DND-41 (cell line): ENCODE results near the gene RPL29.

Source experiments
- ATAC-seq: fragments of 200-7000 bp; cut with Tn5 transposase; 3 replicates; pipeline ENCODE4 v1.9.1; 2021; ENCODE audit warnings: low read depth; ENCODE audit not compliant: insufficient read depth
- DNase-seq: peaks from one replicate; pipeline ENCODE4 v3.0.0-alpha.2; 2020
- H2AFZ ChIP-seq: 2 replicates; pipeline ENCODE4 v1.6.0; 2012; ENCODE audit warnings: low read depth, low read length
- H3K27ac ChIP-seq: 2 replicates; pipeline ENCODE4 v1.5.1; 2012; ENCODE audit warnings: low read length, inconsistent platforms
- H3K27me3 ChIP-seq: fragments of 200-600 bp; sonication (generic); 2 replicates; pipeline ENCODE4 v1.6.0; 2012; ENCODE audit warnings: low read length, mild to moderate bottlenecking, inconsistent platforms; ENCODE audit not compliant: insufficient read depth, poor library complexity
- H3K36me3 ChIP-seq: 2 replicates; pipeline ENCODE4 v1.5.1; 2012; ENCODE audit warnings: low read length, inconsistent platforms; ENCODE audit not compliant: insufficient read depth
- H3K4me1 ChIP-seq: 2 replicates; pipeline ENCODE4 v1.5.1; 2012; ENCODE audit warnings: mild to moderate bottlenecking, low read length; ENCODE audit not compliant: insufficient read depth
- H3K4me2 ChIP-seq: 2 replicates; pipeline ENCODE4 v1.6.0; 2012; ENCODE audit warnings: mild to moderate bottlenecking, moderate library complexity, low read length, inconsistent platforms; ENCODE audit not compliant: insufficient read depth
- H3K4me3 ChIP-seq, 2 experiments: fragments of 200-600 bp in 1 of 2; shearing (Covaris generic) in 1 of 2; 2 replicates each; pipeline ENCODE4 v1.5.1; 2012 to 2016; ENCODE audit warnings: inconsistent platforms in 2 of 2, low read length in 2 of 2, mild to moderate bottlenecking in 2 of 2, low read depth in 1 of 2, moderate library complexity in 1 of 2
- H3K79me2 ChIP-seq: 2 replicates; pipeline ENCODE4 v1.6.0; 2012; ENCODE audit warnings: low read length, inconsistent platforms; ENCODE audit not compliant: insufficient read depth
- H3K9ac ChIP-seq: 2 replicates; pipeline ENCODE4 v1.6.0; 2012; ENCODE audit warnings: low read depth, mild to moderate bottlenecking, inconsistent platforms, low read length, moderate library complexity
- H3K9me3 ChIP-seq: 2 replicates; pipeline ENCODE4 v1.5.1; 2012; ENCODE audit warnings: low read length, moderate library complexity, mild to moderate bottlenecking, inconsistent platforms; ENCODE audit not compliant: insufficient read depth, severe bottlenecking
- H4K20me1 ChIP-seq: 2 replicates; pipeline ENCODE4 v1.6.0; 2012; ENCODE audit warnings: low read length; ENCODE audit not compliant: insufficient read depth
- CTCF ChIP-seq: IDR thresholded peaks from 2 replicates; pipeline ENCODE4 v1.5.1; 2012; ENCODE audit warnings: borderline replicate concordance, low read length, moderate library complexity, mild to moderate bottlenecking; ENCODE audit not compliant: poor library complexity, severe bottlenecking; ENCODE audit errors: extremely low read depth
- EZH2 ChIP-seq: IDR thresholded peaks from 3 replicates; pipeline ENCODE4 v1.6.1; 2012; ENCODE audit warnings: borderline replicate concordance, low read depth, mild to moderate bottlenecking, moderate library complexity, low read length, inconsistent platforms; ENCODE audit not compliant: severe bottlenecking

RPL29 gene

GRCh38 chr3:51963951-51964451 lies 31.7 kb downstream of the RPL29 start:
- H2AFZ ChIP-seq = no peak overlapping the region
- ATAC-seq = no peak
- no peak overlapping the region for H3K9ac ChIP-seq
- DNase-seq = no peak
- TF ChIP-seq CTCF = no peak
- no peaks in the 10 kb centered on the region; the same call in 1 of the 2 replicates for H3K36me3 ChIP-seq
- no peak overlapping the region for H3K27ac ChIP-seq
- H3K4me3 ChIP-seq = no peak overlapping the region
- peaks cover 25% of the 10 kb centered on the region for H3K4me1 ChIP-seq
- no peaks in the 10 kb centered on the region for H3K9me3 ChIP-seq
- H3K27me3 ChIP-seq = no peaks in the 10 kb centered on the region
- H3K79me2 ChIP-seq = no peaks in the 10 kb centered on the region
- H4K20me1 ChIP-seq = no peaks in the 10 kb centered on the region; the same call in 1 of the 2 replicates
- H3K4me2 ChIP-seq = no peak overlapping the region

DNA sequence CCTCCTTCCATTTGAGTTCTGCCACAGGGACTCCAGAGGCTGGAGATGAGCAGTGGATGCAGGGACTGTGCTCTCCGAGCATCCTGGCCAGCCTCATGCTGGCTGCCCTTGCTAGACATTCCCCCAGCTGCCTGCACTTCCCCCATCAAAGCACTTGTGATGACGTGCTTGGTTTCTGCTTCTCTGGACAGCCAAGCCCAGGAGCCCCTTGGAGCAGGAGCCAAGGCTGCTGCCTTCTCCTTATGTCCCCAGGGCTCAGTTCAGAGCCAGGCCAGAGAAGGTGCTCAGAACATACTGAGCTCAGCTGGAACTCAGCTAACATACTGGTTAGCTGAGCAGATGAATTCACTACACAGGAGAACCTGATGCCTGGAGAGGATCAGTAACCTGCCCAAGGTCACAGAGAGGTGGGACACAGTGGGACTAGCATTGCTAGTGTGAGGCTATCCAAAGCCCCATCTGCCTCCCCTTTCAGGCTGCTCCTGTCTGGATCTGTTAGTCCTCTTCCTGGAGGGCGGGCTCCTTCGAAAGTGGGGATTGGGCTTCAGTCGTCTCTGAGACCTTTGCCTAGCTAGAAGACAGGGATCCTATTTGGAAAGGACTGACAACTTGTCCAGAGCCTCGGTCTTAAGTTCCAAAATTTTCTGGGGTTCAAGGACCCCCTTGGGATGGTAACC lies 32.7 kb downstream of the RPL29 start:
- H3K36me3 ChIP-seq = no peaks in the 10 kb centered on the region
- H4K20me1 ChIP-seq = no peaks in the 10 kb centered on the region; the same call in 1 of the 2 replicates
- no peak overlapping the region for H2AFZ ChIP-seq
- no peak overlapping the region for H3K9ac ChIP-seq
- no peak overlapping the region for H3K27ac ChIP-seq
- no peak overlapping the region for H3K4me2 ChIP-seq
- H3K79me2 ChIP-seq = no peaks in the 10 kb centered on the region
- no peak for ATAC-seq
- H3K9me3 ChIP-seq = no peaks in the 10 kb centered on the region
- no peak for DNase-seq
- no peak overlapping the region for H3K4me3 ChIP-seq
- no peaks in the 10 kb centered on the region for H3K27me3 ChIP-seq
- TF ChIP-seq CTCF = no peak
- no peak for TF ChIP-seq EZH2
- peaks cover 16% of the 10 kb centered on the region for H3K4me1 ChIP-seq

GRCh38 chr3:51961602-51962569 lies 33.8 kb downstream of the RPL29 start:
- Histone ChIP-seq H3K79me2 (no peaks in the 10 kb centered on the region), H3K4me1 (peaks cover 9% of the 10 kb centered on the region), H3K4me2 (no peak overlapping the region), H2AFZ (no peak overlapping the region), H4K20me1 (no peaks in the 10 kb centered on the region), H3K36me3 (no peaks in the 10 kb centered on the region), H3K4me3 (no peak overlapping the region), H3K9me3 (no peaks in the 10 kb centered on the region), H3K9ac (no peak overlapping the region), H3K27me3 (no peaks in the 10 kb centered on the region), H3K27ac (no peak overlapping the region)
- ATAC-seq (no peak), DNase-seq (no peak)
- no peak for TF ChIP-seq CTCF
